Hematopoietic multipotent progenitor cell treated with erythropoietin and hydrocortisone succinate and interleukin-3 and kit ligand, for 6 days (in vitro differentiated cells): ENCODE data around the gene POLR2H.
"Not testable (repeated sequence)": the region's sequence is repeated elsewhere in the genome, so short reads cannot be mapped to it uniquely, and the experiment has no call there.

Experiments used
- DNase-seq: peaks from one replicate; pipeline ENCODE4 v3.0.0-alpha.2; 2015

Gene POLR2H

GRCh38 chr3:184336547-184337398, 24.7 kb upstream of the POLR2H start:
- peak; percentile 63 for DNase-seq

- DNase-seq = no peak
Observed at GRCh38 chr3:184337399-184337714, 24.2 kb upstream of the POLR2H start, which contains the start of gene FAM131A. Gene FAM131A (plus strand): TSS chr3:184337600. CDS start chr3:184337631, 31 bp downstream.

- no peak for DNase-seq
Observed at GRCh38 chr3:184337981-184338380, 23.5 kb upstream of the POLR2H start.

GRCh38 chr3:184338511-184338945, 23.0 kb upstream of the POLR2H start:
- DNase-seq = no peak

GRCh38 chr3:184339001-184339400, 22.5 kb upstream of the POLR2H start:
- no peak for DNase-seq

- DNase-seq = not testable (repeated sequence)
Observed at GRCh38 chr3:184339451-184340135, 21.9 kb upstream of the POLR2H start.

GRCh38 chr3:184341925-184342324, 19.6 kb upstream of the POLR2H start:
- no peak for DNase-seq

GRCh38 chr3:184343200-184343876, 18.2 kb upstream of the POLR2H start:
- no peak for DNase-seq

GRCh38 chr3:184344579-184345316, 16.8 kb upstream of the POLR2H start:
- no peak for DNase-seq

- peak; percentile 97 for DNase-seq
Observed at GRCh38 chr3:184345317-184346144, 16.0 kb upstream of the POLR2H start.

- DNase-seq = no peak
Observed at GRCh38 chr3:184346480-184347190, 14.9 kb upstream of the POLR2H start.

GRCh38 chr3:184347321-184348056, 14.0 kb upstream of the POLR2H start:
- peak; percentile 88 for DNase-seq

- no peak for DNase-seq
Observed at GRCh38 chr3:184348057-184348382, 13.5 kb upstream of the POLR2H start.

- no peak for DNase-seq
Observed at GRCh38 chr3:184349563-184350470, 11.7 kb upstream of the POLR2H start.

GRCh38 chr3:184350618-184351017, 10.9 kb upstream of the POLR2H start:
- no peak for DNase-seq

- DNase-seq = peak; percentile 37
Observed at GRCh38 chr3:184351511-184352148, 9.9 kb upstream of the POLR2H start.

GRCh38 chr3:184352149-184352785, 9.2 kb upstream of the POLR2H start:
- no peak for DNase-seq

GRCh38 chr3:184352897-184353545, 8.5 kb upstream of the POLR2H start:
- no peak for DNase-seq
